ENCODE data around the gene WSCD1. TPM values are rescaled to one million over a fixed set of nuclear protein-coding genes. Genes with fewer than 3 reads are reported as not detected.

WSCD1 gene
- total RNA-seq, 2 experiments from 2014 or later, result not detected

DNA sequence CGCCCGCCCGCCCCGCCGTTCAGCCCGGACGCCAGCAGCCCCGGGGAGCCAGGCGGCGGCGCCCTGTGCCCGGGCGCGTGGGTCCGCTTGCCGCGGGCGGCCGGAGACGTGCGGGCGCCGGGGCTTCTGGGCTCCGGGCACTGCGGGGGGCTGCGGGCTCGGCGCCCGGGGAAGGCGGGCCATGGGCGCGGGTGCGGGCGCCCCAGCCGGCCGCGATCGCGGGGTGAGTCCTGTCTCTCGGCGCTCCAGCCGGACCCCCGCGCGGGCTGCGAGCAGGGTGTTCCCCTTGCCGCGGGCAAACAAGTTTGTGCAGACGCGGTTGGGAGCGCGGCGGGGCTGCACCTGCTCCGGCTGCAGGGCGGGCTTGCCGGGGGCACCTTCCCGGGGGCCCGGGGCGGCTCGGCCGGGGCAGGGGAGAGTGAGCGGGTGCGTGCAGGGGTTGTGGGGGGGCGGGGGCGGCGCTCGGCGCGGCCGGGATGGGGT, 292 bp downstream of the WSCD1 start:
- H3K36me3 Mint-ChIP-seq (ENCODE audit: low read depth), result peaks cover 5% of the 10 kb centered on the region
- ChIA-PET POLR2A (no interaction called here), CTCF (no interaction called here)
- H3K27ac Mint-ChIP-seq, result no peak overlapping the region
- no peak overlapping the region for H3K4me3 Mint-ChIP-seq
- no peaks in the 10 kb centered on the region for H3K9me3 Mint-ChIP-seq
- H3K4me1 Mint-ChIP-seq, result peaks cover 8% of the 10 kb centered on the region
- DNase-seq, result no peak
- peaks cover 50% of the 10 kb centered on the region for H3K27me3 Mint-ChIP-seq

DNA sequence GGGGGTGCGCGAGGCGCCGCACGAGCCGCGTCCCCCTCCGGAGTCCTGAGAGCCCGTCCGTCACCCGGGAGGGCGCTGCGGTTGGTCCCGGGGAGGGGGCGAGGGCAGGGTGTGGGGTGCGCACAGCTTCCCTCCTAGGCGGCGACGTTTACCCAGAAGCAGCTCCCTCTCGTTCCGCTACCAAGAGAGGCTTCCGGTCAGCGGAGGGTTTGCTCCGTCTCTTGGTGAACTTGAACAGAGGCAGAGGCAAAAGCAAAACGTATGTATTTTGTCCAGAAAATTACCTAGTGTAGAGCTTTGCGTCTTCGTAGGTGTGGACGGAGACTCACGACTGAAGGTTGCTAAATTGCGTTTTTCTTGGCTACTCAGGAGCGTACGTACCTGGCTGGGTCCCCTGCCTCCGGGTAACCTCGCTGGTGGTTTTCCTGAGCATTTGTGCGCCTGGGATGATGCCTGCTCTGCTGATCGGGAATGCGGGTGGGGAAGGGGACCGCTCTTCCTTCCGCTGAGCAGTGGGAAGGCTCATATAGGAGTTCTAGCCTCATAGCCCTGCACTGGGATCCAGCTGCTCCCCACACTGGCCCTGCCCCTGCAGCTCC, 833 bp downstream of the WSCD1 start:
- Mint-ChIP-seq H3K27ac (no peak overlapping the region), H3K4me1 (peaks cover 8% of the 10 kb centered on the region), H3K36me3 (ENCODE audit: low read depth) (peaks cover 5% of the 10 kb centered on the region), H3K27me3 (peaks cover 47% of the 10 kb centered on the region), H3K9me3 (no peaks in the 10 kb centered on the region), H3K4me3 (no peak overlapping the region)
- POLR2A ChIA-PET, result no interaction called here
- CTCF ChIA-PET, result no interaction called here
- no peak for DNase-seq

DNA sequence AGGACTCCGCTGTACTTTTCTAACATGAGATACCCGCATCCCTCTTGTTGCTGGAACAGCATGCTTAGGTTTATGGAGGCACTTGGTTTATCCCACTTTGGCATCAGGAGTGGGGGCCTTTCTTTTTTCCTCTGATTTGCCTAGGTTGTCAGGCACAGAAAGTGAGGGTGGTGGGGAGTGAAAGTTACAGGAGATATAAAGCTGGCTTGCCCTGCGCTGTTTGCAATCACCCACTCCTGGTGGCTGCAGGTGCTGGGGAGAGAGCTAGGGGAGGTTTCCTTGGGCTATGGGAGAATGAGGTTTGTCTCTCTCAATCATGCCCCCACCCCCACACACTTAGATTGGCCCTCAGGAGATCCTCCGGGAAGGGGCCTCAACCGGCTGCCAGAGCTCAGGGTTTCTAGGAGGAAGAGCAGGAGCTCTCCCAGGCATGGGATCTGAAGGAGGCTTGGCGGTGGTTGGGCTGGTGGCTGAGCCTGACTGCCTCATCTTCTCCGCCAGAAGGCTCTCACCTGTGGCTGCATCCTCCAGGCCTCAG, 1.4 kb downstream of the WSCD1 start:
- Mint-ChIP-seq H3K36me3 (ENCODE audit: low read depth) (peaks cover 5% of the 10 kb centered on the region), H3K4me3 (no peak overlapping the region), H3K4me1 (peaks cover 8% of the 10 kb centered on the region), H3K9me3 (no peaks in the 10 kb centered on the region), H3K27ac (no peak overlapping the region), H3K27me3 (peaks cover 45% of the 10 kb centered on the region)
- CTCF ChIA-PET, result no interaction called here
- POLR2A ChIA-PET, result no interaction called here
- DNase-seq, result no peak

GRCh38 chr17:6072157-6072556, 2.0 kb downstream of the WSCD1 start:
- Mint-ChIP-seq H3K27me3 (peaks cover 43% of the 10 kb centered on the region), H3K9me3 (no peaks in the 10 kb centered on the region)
- POLR2A ChIA-PET, result no interaction called here

GRCh38 chr17:6072611-6073010, 2.4 kb downstream of the WSCD1 start:
- no peak for DNase-seq
- H3K27ac Mint-ChIP-seq, result no peak overlapping the region
- peaks cover 8% of the 10 kb centered on the region for H3K4me1 Mint-ChIP-seq
- no peak overlapping the region for H3K4me3 Mint-ChIP-seq
- H3K36me3 Mint-ChIP-seq (ENCODE audit: low read depth), result peaks cover 5% of the 10 kb centered on the region
- H3K27me3 Mint-ChIP-seq, result peaks cover 39% of the 10 kb centered on the region
- no peaks in the 10 kb centered on the region for H3K9me3 Mint-ChIP-seq
- CTCF ChIA-PET, result no interaction called here
- POLR2A ChIA-PET, result no interaction called here

More at GRCh38 chr17:6072157-6072556, 2.0 kb downstream of the WSCD1 start:
- Mint-ChIP-seq H3K4me3 (no peak overlapping the region), H3K27ac (no peak overlapping the region), H3K4me1 (peaks cover 8% of the 10 kb centered on the region), H3K36me3 (ENCODE audit: low read depth) (peaks cover 5% of the 10 kb centered on the region)
- CTCF ChIA-PET, result no interaction called here
- no peak for DNase-seq

- peaks cover 8% of the 10 kb centered on the region for H3K4me1 Mint-ChIP-seq
Observed at GRCh38 chr17:6073620-6074019, 3.4 kb downstream of the WSCD1 start.

DNA sequence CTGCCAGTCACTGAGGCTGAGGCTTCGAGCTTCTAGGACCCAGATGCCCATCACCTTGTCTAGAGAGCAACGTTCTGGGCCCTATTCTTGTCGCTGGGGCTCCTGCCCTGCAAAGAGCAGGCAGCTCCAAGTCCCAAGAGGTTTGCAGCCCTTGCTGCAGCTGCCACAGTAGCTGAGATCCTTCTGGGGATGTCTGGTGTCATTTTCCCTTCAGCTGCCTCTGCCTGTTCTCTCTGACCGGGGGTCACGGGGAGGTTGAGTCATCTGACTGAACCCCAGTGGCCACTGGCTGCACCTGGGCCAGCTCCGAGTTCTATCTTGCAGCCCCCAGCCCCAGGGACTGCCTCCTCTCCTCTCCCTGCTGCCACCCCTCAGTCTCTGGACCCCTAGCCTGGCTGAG, 4.9 kb downstream of the WSCD1 start:
- Mint-ChIP-seq H3K36me3 (ENCODE audit: low read depth) (no peaks in the 10 kb centered on the region), H3K27ac (no peak overlapping the region)
- CTCF ChIA-PET, result no interaction called here

More at GRCh38 chr17:6073620-6074019, 3.4 kb downstream of the WSCD1 start:
- H3K27ac Mint-ChIP-seq, result no peak overlapping the region
- ChIA-PET CTCF (no interaction called here), POLR2A (no interaction called here)
- peaks cover 5% of the 10 kb centered on the region for H3K36me3 Mint-ChIP-seq (ENCODE audit: low read depth)
- peaks cover 33% of the 10 kb centered on the region for H3K27me3 Mint-ChIP-seq
- H3K4me3 Mint-ChIP-seq, result no peak overlapping the region
- DNase-seq, result no peak
- H3K9me3 Mint-ChIP-seq, result no peaks in the 10 kb centered on the region

DNA sequence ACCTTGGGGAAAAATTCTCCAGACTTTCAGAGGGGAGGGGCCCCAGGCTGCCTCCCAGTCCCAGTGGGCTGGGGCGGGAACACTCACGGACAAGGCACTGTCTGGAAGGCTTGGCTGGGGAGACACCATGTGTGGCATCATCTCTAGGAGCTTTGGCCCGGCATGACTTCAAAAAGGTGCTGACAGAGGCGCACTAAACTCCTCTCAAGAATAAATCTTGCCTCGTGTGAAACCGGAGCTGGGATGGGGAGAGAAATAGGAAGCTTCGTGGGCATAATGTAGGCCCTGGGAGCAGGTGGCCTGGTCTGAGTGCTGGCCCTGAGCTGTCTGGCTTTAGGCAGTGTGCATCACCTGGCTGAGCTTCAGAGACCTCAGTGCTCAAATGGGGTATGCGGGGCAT, 5.7 kb downstream of the WSCD1 start:
- DNase-seq, result no peak
- no peak overlapping the region for H3K27ac Mint-ChIP-seq
- H3K9me3 Mint-ChIP-seq, result no peaks in the 10 kb centered on the region
- POLR2A ChIA-PET, result no interaction called here
- H3K27me3 Mint-ChIP-seq, result peaks cover 19% of the 10 kb centered on the region
- CTCF ChIA-PET, result no interaction called here
- H3K36me3 Mint-ChIP-seq (ENCODE audit: low read depth), result no peaks in the 10 kb centered on the region
- no peak overlapping the region for H3K4me3 Mint-ChIP-seq
- H3K4me1 Mint-ChIP-seq, result no peaks in the 10 kb centered on the region

More for the DNA sequence above, 4.9 kb downstream of the WSCD1 start:
- Mint-ChIP-seq H3K4me3 (no peak overlapping the region), H3K4me1 (no peaks in the 10 kb centered on the region), H3K27me3 (peaks cover 19% of the 10 kb centered on the region), H3K9me3 (no peaks in the 10 kb centered on the region)
- POLR2A ChIA-PET, result no interaction called here
- no peak for DNase-seq

DNA sequence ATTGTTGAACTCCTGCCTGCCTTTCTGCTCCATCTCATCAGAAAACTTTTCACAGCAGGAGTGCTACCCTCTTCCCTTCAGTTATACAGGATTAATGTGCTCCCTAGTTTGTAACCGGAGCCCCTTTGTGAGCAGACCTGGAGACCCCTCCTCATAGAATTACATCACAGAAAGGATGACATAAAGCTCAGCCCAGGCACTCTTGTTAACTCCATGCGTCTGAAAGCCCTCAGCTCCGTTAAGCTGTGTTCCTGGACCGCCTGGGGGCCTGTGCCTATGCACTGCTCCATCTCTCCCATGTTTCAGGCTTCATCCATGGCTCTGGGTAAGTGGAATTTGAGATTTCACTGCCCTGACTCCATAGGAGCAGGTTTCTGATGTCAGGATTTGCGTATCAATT, 7.6 kb downstream of the WSCD1 start:
- H3K4me1 Mint-ChIP-seq, result no peaks in the 10 kb centered on the region
- H3K9me3 Mint-ChIP-seq, result no peaks in the 10 kb centered on the region
- CTCF ChIA-PET, result interaction anchor here (1.9 kb wide), 1 partner anchor 9 kb away, joined by 4 read pairs; no protein-coding TSS in a partner anchor

GRCh38 chr17:6078458-6078871, 8.3 kb downstream of the WSCD1 start:
- H3K27me3 Mint-ChIP-seq, result peaks cover 3% of the 10 kb centered on the region
- H3K4me1 Mint-ChIP-seq, result no peaks in the 10 kb centered on the region
- no peak overlapping the region for H3K4me3 Mint-ChIP-seq
- DNase-seq, result no peak
- ChIA-PET CTCF (interaction anchor here (1.9 kb wide), 1 partner anchor 10 kb away, joined by 4 read pairs; no protein-coding TSS in a partner anchor), POLR2A (no interaction called here)
- no peaks in the 10 kb centered on the region for H3K9me3 Mint-ChIP-seq
- H3K36me3 Mint-ChIP-seq (ENCODE audit: low read depth), result no peaks in the 10 kb centered on the region
- H3K27ac Mint-ChIP-seq, result no peak overlapping the region

More for the DNA sequence above, 7.6 kb downstream of the WSCD1 start:
- no peak overlapping the region for H3K4me3 Mint-ChIP-seq
- no peaks in the 10 kb centered on the region for H3K36me3 Mint-ChIP-seq (ENCODE audit: low read depth)
- H3K27me3 Mint-ChIP-seq, result peaks cover 3% of the 10 kb centered on the region
- no peak for DNase-seq
- POLR2A ChIA-PET, result no interaction called here
- no peak overlapping the region for H3K27ac Mint-ChIP-seq

DNA sequence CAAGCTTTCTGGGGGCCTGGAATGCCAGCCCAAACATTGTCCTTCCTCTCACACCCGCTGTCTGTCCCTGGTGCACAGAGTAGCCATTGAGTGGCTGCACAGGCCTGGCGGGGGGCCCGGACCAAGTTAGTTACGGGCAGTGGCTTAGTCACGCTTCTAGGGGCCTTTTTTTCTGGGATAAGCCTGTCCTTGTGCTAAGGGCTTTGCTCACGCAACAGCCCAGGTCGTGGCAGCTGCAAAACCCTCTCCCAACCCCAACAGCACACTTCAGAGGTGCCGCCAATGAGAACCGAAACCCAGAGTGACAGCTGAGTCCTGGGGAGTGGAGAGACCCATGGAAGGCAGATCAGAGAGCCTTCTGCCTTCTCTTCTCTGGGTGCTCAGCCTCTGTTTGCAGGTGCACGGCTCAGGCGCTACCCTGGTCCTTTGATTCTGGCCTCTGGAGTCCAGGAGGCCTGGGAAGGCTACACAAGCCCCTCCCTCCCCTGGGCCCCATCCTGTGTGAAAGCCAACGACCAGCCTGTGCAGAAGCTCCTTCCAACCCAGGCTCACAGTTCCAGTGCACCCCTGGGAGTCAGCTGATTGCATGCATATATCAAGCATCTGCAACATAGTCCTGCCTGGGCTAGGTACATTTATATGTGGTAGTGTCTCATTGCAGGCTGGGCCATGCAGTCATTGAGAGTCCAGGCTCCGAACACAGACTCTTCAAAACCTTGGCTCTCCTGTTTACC, 9.1 kb downstream of the WSCD1 start:
- Mint-ChIP-seq H3K36me3 (ENCODE audit: low read depth) (no peaks in the 10 kb centered on the region), H3K27ac (no peak overlapping the region), H3K27me3 (no peaks in the 10 kb centered on the region), H3K9me3 (no peaks in the 10 kb centered on the region), H3K4me1 (no peaks in the 10 kb centered on the region), H3K4me3 (no peak overlapping the region)
- DNase-seq, result no peak
- ChIA-PET CTCF (interaction anchor here (1.9 kb wide), 1 partner anchor 10 kb away, joined by 4 read pairs; no protein-coding TSS in a partner anchor), POLR2A (no interaction called here)

GRCh38 chr17:6079960-6080359, 9.8 kb downstream of the WSCD1 start:
- CTCF ChIA-PET, result no interaction called here
- Mint-ChIP-seq H3K9me3 (no peaks in the 10 kb centered on the region), H3K27me3 (no peaks in the 10 kb centered on the region), H3K36me3 (ENCODE audit: low read depth) (no peaks in the 10 kb centered on the region), H3K4me3 (no peak overlapping the region), H3K4me1 (no peaks in the 10 kb centered on the region), H3K27ac (no peak overlapping the region)
- DNase-seq, result no peak
- POLR2A ChIA-PET, result no interaction called here

DNA sequence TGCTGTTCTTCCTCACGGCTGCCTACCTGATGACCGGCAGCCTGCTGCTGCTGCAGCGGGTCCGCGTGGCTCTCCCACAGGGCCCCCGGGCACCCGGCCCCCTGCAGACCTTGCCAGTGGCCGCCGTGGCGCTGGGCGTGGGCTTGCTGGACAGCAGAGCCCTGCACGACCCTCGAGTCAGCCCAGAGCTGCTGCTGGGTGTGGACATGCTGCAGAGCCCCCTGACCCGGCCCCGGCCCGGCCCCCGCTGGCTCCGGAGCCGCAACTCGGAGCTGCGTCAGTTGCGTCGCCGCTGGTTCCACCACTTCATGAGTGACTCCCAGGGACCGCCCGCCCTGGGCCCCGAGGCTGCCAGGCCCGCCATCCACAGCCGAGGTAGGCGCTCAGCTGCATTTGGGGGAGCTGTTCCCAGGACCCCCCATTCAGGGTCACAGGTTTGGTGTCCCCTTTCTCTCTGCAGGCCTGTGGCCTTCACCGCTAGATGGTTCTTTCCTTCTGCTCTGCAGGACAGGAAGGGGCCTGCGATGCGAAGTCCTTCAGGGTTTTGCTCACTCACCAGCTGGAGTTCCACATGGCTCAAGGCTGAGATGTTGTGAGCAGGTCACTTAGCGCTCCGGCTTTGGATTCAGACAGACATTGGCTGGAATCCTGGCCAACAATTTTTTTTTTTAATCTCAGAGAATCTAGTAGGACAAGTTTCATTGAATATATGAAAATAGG, 10.7 kb downstream of the WSCD1 start:
- Mint-ChIP-seq H3K4me3 (no peak overlapping the region), H3K4me1 (no peaks in the 10 kb centered on the region), H3K27me3 (no peaks in the 10 kb centered on the region), H3K27ac (no peak overlapping the region), H3K9me3 (no peaks in the 10 kb centered on the region), H3K36me3 (ENCODE audit: low read depth) (no peaks in the 10 kb centered on the region)
- DNase-seq, result no peak
- CTCF ChIA-PET, result no interaction called here
- POLR2A ChIA-PET, result no interaction called here

Measured in activated CD4-positive, alpha-beta memory T cell treated with anti-CD3 and anti-CD28 coated beads, Interleukin-2, amount 10 ng/mL, durations not matched to agents 7 days and 5 days (primary cell).